ENCODE data around the gene CTTNBP2.
A peak's percentile ranks its signal among the peaks of the same experiment; 100 is the strongest.

The CTTNBP2 gene

GRCh38 chr7:117809958-117810357 lies 63.3 kb downstream of the CTTNBP2 start:
- no peak overlapping the region for H3K4me3 ChIP-seq (ENCODE audit: insufficient read depth in 1 of 2, low read depth in 1 of 2, low read length in 2 of 2)
- H2AK5ac ChIP-seq (ENCODE audit: low read length, severe bottlenecking), result no peak overlapping the region
- H2BK15ac ChIP-seq (ENCODE audit: low read depth, poor library complexity, severe bottlenecking), result no peak overlapping the region
- H3K18ac ChIP-seq (ENCODE audit: low read depth in 1 of 2, low read length in 2 of 2), result no peak overlapping the region
- peaks cover 5% of the 10 kb centered on the region for H3K79me1 ChIP-seq (replicated peaks; ENCODE audit: low read length, poor library complexity, severe bottlenecking)
- no peak overlapping the region for H4K91ac ChIP-seq (ENCODE audit: low read length)
- H3K4ac ChIP-seq (ENCODE audit: low read depth in 1 of 2, low read length in 2 of 2), result no peak overlapping the region
- H3K27ac ChIP-seq (ENCODE audit: low read length, poor library complexity, severe bottlenecking), result no peak overlapping the region
- peaks cover 6% of the 10 kb centered on the region for H3K4me1 ChIP-seq (ENCODE audit: control insufficient read depth, insufficient read depth, low read depth, low read length)
- no peak overlapping the region for H3K9ac ChIP-seq (ENCODE audit: low read length)
- H3K4me2 ChIP-seq (ENCODE audit: low read length, poor library complexity, severe bottlenecking), result no peak overlapping the region
- H2BK12ac ChIP-seq (ENCODE audit: low read length in 2 of 2), result no peak overlapping the region
- H4K8ac ChIP-seq (ENCODE audit: low read length), result no peak overlapping the region
- no peaks in the 10 kb centered on the region for H3K9me3 ChIP-seq (ENCODE audit: control insufficient read depth, low read length)
- H3K27me3 ChIP-seq (ENCODE audit: control insufficient read depth in 1 of 2, insufficient read depth in 1 of 2, low read length in 2 of 2), result no peaks in the 10 kb centered on the region
- H3K14ac ChIP-seq (ENCODE audit: low read length in 2 of 2), result no peak overlapping the region
- no peak overlapping the region for H2BK5ac ChIP-seq (ENCODE audit: low read depth, low read length, poor library complexity, severe bottlenecking)
- DNase-seq, result no peak
- H3K36me3 ChIP-seq (ENCODE audit: control insufficient read depth in 1 of 2, insufficient read depth in 2 of 2, low read depth in 1 of 2, low read length in 2 of 2), result no peaks in the 10 kb centered on the region
- H2AFZ ChIP-seq (ENCODE audit: low read depth, low read length), result no peak overlapping the region
- WGBS, result no CpG with 5 or more reads among the region's 3 CpGs
- no peak overlapping the region for H3K23ac ChIP-seq (ENCODE audit: low read length in 2 of 2)
- H2BK120ac ChIP-seq (ENCODE audit: low read depth, low read length), result no peak overlapping the region

- H4K91ac ChIP-seq (ENCODE audit: low read length), result no peak overlapping the region
- no peaks in the 10 kb centered on the region for H3K9me3 ChIP-seq (ENCODE audit: control insufficient read depth, low read length)
- no peak overlapping the region for H2AK5ac ChIP-seq (ENCODE audit: low read length, severe bottlenecking)
- H3K14ac ChIP-seq (ENCODE audit: low read length in 2 of 2), result no peak overlapping the region
- H3K36me3 ChIP-seq (ENCODE audit: control insufficient read depth in 1 of 2, insufficient read depth in 2 of 2, low read depth in 1 of 2, low read length in 2 of 2), result no peaks in the 10 kb centered on the region
- H2BK15ac ChIP-seq (ENCODE audit: low read depth, poor library complexity, severe bottlenecking), result no peak overlapping the region
- no peak overlapping the region for H2BK12ac ChIP-seq (ENCODE audit: low read length in 2 of 2)
- H3K4me2 ChIP-seq (ENCODE audit: low read length, poor library complexity, severe bottlenecking), result no peak overlapping the region
- no peak overlapping the region for H3K4me3 ChIP-seq (ENCODE audit: insufficient read depth in 1 of 2, low read depth in 1 of 2, low read length in 2 of 2)
- H3K79me1 ChIP-seq (replicated peaks; ENCODE audit: low read length, poor library complexity, severe bottlenecking), result peaks cover 5% of the 10 kb centered on the region
- no peaks in the 10 kb centered on the region for H3K27me3 ChIP-seq (ENCODE audit: control insufficient read depth in 1 of 2, insufficient read depth in 1 of 2, low read length in 2 of 2)
- no peak overlapping the region for H3K27ac ChIP-seq (ENCODE audit: low read length, poor library complexity, severe bottlenecking)
- WGBS, result 93% methylated on average over 1 of the region's 2 CpGs
- no peak overlapping the region for H2AFZ ChIP-seq (ENCODE audit: low read depth, low read length)
- H3K18ac ChIP-seq (ENCODE audit: low read depth in 1 of 2, low read length in 2 of 2), result no peak overlapping the region
- no peak overlapping the region for H4K8ac ChIP-seq (ENCODE audit: low read length)
- no peak for DNase-seq
- H2BK120ac ChIP-seq (ENCODE audit: low read depth, low read length), result no peak overlapping the region
- H3K4me1 ChIP-seq (ENCODE audit: control insufficient read depth, insufficient read depth, low read depth, low read length), result peaks cover 6% of the 10 kb centered on the region
- H2BK5ac ChIP-seq (ENCODE audit: low read depth, low read length, poor library complexity, severe bottlenecking), result no peak overlapping the region
- H3K23ac ChIP-seq (ENCODE audit: low read length in 2 of 2), result no peak overlapping the region
- H3K9ac ChIP-seq (ENCODE audit: low read length), result peak overlapping the region; percentile 62
- no peak overlapping the region for H3K4ac ChIP-seq (ENCODE audit: low read depth in 1 of 2, low read length in 2 of 2)
Observed at GRCh38 chr7:117808910-117809705, 64.1 kb downstream of the CTTNBP2 start.

DNA sequence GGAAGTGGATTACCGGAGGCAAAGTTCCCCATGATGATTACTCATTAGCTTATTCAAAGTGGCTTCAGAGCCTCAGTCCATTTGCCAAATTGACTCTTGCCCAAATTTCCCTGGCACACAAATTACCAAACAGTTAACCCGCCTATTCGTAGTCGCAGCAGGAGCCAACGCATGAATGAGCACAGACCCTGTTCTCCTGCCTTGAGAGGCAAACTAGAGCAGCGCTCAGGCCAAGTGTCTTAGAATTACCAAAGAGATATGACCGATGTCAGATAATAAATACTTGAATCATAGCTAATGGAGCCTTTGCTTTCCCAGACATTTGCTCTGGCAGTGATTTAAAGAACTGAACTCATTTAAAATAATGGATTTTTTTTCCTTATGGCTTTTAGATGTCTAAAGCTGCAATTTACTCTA lies 64.9 kb downstream of the CTTNBP2 start:
- Histone ChIP-seq H3K79me1 (replicated peaks; ENCODE audit: low read length, poor library complexity, severe bottlenecking) (peaks cover 5% of the 10 kb centered on the region), H4K91ac (ENCODE audit: low read length) (no peak overlapping the region), H3K4me1 (ENCODE audit: control insufficient read depth, insufficient read depth, low read depth, low read length) (peaks cover 9% of the 10 kb centered on the region), H4K8ac (ENCODE audit: low read length) (no peak overlapping the region), H2BK120ac (ENCODE audit: low read depth, low read length) (no peak overlapping the region), H3K27ac (ENCODE audit: low read length, poor library complexity, severe bottlenecking) (no peak overlapping the region), H3K18ac (ENCODE audit: low read depth in 1 of 2, low read length in 2 of 2) (peak overlapping the region in 1 of 2 experiments; percentile 33), H3K4me3 (ENCODE audit: insufficient read depth in 1 of 2, low read depth in 1 of 2, low read length in 2 of 2) (no peak overlapping the region), H3K27me3 (ENCODE audit: control insufficient read depth in 1 of 2, insufficient read depth in 1 of 2, low read length in 2 of 2) (no peaks in the 10 kb centered on the region), H2AFZ (ENCODE audit: low read depth, low read length) (no peak overlapping the region), H3K23ac (ENCODE audit: low read length in 2 of 2) (no peak overlapping the region), H3K36me3 (ENCODE audit: control insufficient read depth in 1 of 2, insufficient read depth in 2 of 2, low read depth in 1 of 2, low read length in 2 of 2) (no peaks in the 10 kb centered on the region), H3K4ac (ENCODE audit: low read depth in 1 of 2, low read length in 2 of 2) (no peak overlapping the region), H2BK5ac (ENCODE audit: low read depth, low read length, poor library complexity, severe bottlenecking) (no peak overlapping the region), H3K9ac (ENCODE audit: low read length) (peak overlapping the region; percentile 62), H2AK5ac (ENCODE audit: low read length, severe bottlenecking) (no peak overlapping the region), H2BK15ac (ENCODE audit: low read depth, poor library complexity, severe bottlenecking) (no peak overlapping the region), H3K14ac (ENCODE audit: low read length in 2 of 2) (no peak overlapping the region), H3K4me2 (ENCODE audit: low read length, poor library complexity, severe bottlenecking) (no peak overlapping the region), H3K9me3 (ENCODE audit: control insufficient read depth, low read length) (no peaks in the 10 kb centered on the region), H2BK12ac (ENCODE audit: low read length in 2 of 2) (no peak overlapping the region)
- WGBS, result 86% methylated on average over 7 of the region's 7 CpGs
- DNase-seq, result no peak

DNA sequence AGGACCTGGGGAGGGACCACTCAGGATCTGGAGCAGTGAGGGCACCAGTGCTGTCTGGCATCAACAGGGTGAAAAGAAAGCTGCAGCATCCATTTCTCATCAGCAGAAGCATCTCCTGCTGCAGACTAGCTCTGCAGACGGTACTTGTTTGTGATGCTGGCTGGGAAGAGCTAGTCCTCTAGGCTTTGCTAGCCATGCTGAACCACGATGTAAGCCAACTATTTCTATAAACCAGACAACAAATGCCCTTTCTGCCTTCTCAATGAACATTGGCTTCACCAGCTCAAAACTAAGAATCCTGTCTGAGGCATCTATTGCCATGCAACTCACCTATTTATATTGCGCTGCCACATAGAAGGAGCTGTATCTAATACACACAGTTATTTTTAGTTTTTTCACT lies 65.6 kb downstream of the CTTNBP2 start:
- DNase-seq, result no peak
- H2BK15ac ChIP-seq (ENCODE audit: low read depth, poor library complexity, severe bottlenecking), result no peak overlapping the region
- no peak overlapping the region for H3K23ac ChIP-seq (ENCODE audit: low read length in 2 of 2)
- peaks cover 9% of the 10 kb centered on the region for H3K4me1 ChIP-seq (ENCODE audit: control insufficient read depth, insufficient read depth, low read depth, low read length)
- peaks cover 4% of the 10 kb centered on the region for H3K79me1 ChIP-seq (replicated peaks; ENCODE audit: low read length, poor library complexity, severe bottlenecking)
- H4K91ac ChIP-seq (ENCODE audit: low read length), result no peak overlapping the region
- H3K9ac ChIP-seq (ENCODE audit: low read length), result peak overlapping the region; percentile 62
- no peak overlapping the region for H3K18ac ChIP-seq (ENCODE audit: low read depth in 1 of 2, low read length in 2 of 2)
- H3K4ac ChIP-seq (ENCODE audit: low read depth in 1 of 2, low read length in 2 of 2), result no peak overlapping the region
- H3K14ac ChIP-seq (ENCODE audit: low read length in 2 of 2), result no peak overlapping the region
- no peaks in the 10 kb centered on the region for H3K36me3 ChIP-seq (ENCODE audit: control insufficient read depth in 1 of 2, insufficient read depth in 2 of 2, low read depth in 1 of 2, low read length in 2 of 2)
- H3K27me3 ChIP-seq (ENCODE audit: control insufficient read depth in 1 of 2, insufficient read depth in 1 of 2, low read length in 2 of 2), result no peaks in the 10 kb centered on the region
- H2AFZ ChIP-seq (ENCODE audit: low read depth, low read length), result no peak overlapping the region
- H3K9me3 ChIP-seq (ENCODE audit: control insufficient read depth, low read length), result no peaks in the 10 kb centered on the region
- no peak overlapping the region for H3K4me3 ChIP-seq (ENCODE audit: insufficient read depth in 1 of 2, low read depth in 1 of 2, low read length in 2 of 2)
- no peak overlapping the region for H2BK5ac ChIP-seq (ENCODE audit: low read depth, low read length, poor library complexity, severe bottlenecking)
- 77% methylated on average over 2 of the region's 3 CpGs for WGBS
- no peak overlapping the region for H3K27ac ChIP-seq (ENCODE audit: low read length, poor library complexity, severe bottlenecking)
- H4K8ac ChIP-seq (ENCODE audit: low read length), result no peak overlapping the region
- H2BK120ac ChIP-seq (ENCODE audit: low read depth, low read length), result no peak overlapping the region
- H2AK5ac ChIP-seq (ENCODE audit: low read length, severe bottlenecking), result no peak overlapping the region
- H2BK12ac ChIP-seq (ENCODE audit: low read length in 2 of 2), result no peak overlapping the region
- no peak overlapping the region for H3K4me2 ChIP-seq (ENCODE audit: low read length, poor library complexity, severe bottlenecking)
